Measurements from ENCODE around the gene LIMS1.
A peak's percentile ranks its signal among the peaks of the same experiment; 100 is the strongest.

Gene LIMS1

DNA sequence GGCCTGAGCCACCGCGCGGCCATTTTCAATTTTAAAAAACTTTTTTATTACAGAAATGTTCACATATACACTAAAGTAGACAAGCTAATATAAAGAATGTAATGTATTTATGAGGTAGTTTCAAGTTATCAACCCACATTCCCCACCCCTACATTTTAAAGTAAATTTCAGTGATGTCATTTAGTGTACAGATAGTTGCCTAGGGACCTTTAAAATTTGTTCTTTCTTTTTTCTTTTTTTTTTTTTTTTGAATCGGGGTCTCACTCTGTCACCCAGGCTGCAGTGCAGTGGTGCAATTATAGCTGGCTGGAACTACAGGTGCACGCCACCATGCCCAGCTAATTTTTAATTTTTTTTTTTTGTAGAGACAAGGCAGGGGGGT lies 2.6 kb upstream of the LIMS1 start:
- Histone ChIP-seq H3K9ac (ENCODE audit: low read depth, low read length) (no peak overlapping the region), H3K4me2 (ENCODE audit: low read length) (no peak overlapping the region), H3K36me3 (ENCODE audit: insufficient read depth, low read length) (no peaks in the 10 kb centered on the region), H3K4me3 (ENCODE audit: low read length) (no peak overlapping the region), H3K4me1 (ENCODE audit: control insufficient read depth, insufficient read depth, low read length) (peaks cover 10% of the 10 kb centered on the region), H3K9me3 (replicated peaks; ENCODE audit: low read length) (no peaks in the 10 kb centered on the region), H3K27me3 (ENCODE audit: control insufficient read depth, insufficient read depth, low read length) (no peaks in the 10 kb centered on the region)

DNA sequence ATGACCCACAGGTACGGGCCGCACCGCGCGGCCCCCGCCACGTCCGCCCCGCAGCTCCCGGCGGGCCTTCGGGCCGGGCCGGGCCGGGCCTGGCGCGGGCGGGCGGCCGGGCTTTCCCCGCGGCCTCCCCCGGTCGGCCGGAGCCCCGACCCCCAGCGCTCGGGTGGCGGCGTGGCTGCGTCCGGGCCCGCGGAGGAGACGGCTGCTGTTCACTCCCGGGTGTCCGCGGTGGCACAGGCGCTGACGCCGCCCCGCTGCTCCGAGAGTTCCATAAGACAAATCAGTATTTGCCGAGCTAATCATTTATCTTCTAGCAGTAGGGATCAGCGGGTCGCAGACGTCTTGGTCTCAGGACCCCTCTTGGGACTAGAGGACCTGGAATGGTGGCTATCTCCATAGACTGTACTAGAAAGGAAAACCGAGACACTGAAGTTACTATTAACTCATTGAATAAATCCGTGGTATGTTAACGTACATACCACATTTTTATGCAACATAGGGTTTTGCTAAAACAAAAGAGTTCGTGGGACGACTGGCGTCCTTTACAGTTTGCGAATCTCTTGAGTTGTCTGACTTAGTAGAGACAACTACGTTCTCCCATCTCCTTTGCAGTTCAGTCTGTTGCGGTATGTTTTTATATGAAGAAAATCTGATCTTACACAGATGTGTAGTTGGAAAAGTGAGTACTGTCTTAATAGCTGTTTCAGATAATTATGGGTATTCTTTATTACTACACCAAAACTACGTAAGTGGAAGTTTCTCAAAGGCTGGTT lies 500 bp downstream of the LIMS1 start:
- Histone ChIP-seq H3K36me3 (ENCODE audit: insufficient read depth, low read length) (no peaks in the 10 kb centered on the region), H3K4me2 (ENCODE audit: low read length) (peak overlapping the region; percentile 94), H3K9me3 (replicated peaks; ENCODE audit: low read length) (no peaks in the 10 kb centered on the region), H3K4me3 (ENCODE audit: low read length) (peak overlapping the region; percentile 86), H3K9ac (ENCODE audit: low read depth, low read length) (peak overlapping the region; percentile 92), H3K4me1 (ENCODE audit: control insufficient read depth, insufficient read depth, low read length) (peaks cover 25% of the 10 kb centered on the region), H3K27me3 (ENCODE audit: control insufficient read depth, insufficient read depth, low read length) (no peaks in the 10 kb centered on the region)

DNA sequence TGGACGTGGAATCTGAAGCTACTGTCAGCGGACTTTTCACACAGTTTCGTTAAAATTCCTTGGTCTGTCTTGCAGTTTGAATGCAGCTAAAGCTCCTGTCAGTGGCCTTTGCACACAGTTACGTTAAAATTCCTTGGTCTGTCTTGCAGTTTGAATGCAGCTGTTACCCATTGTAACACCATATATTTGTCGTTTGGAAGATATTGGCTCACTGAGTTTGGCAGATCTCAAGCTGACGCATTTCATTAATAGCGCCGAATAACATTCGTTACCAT lies 1.0 kb downstream of the LIMS1 start:
- peak overlapping the region; percentile 92 for H3K9ac ChIP-seq (ENCODE audit: low read depth, low read length)
- H3K4me3 ChIP-seq (ENCODE audit: low read length) = peak overlapping the region; percentile 86
- no peaks in the 10 kb centered on the region for H3K27me3 ChIP-seq (ENCODE audit: control insufficient read depth, insufficient read depth, low read length)
- H3K4me1 ChIP-seq (ENCODE audit: control insufficient read depth, insufficient read depth, low read length) = peaks cover 25% of the 10 kb centered on the region
- peak overlapping the region; percentile 94 for H3K4me2 ChIP-seq (ENCODE audit: low read length)
- H3K36me3 ChIP-seq (ENCODE audit: insufficient read depth, low read length) = no peaks in the 10 kb centered on the region
- H3K9me3 ChIP-seq (replicated peaks; ENCODE audit: low read length) = no peaks in the 10 kb centered on the region

DNA sequence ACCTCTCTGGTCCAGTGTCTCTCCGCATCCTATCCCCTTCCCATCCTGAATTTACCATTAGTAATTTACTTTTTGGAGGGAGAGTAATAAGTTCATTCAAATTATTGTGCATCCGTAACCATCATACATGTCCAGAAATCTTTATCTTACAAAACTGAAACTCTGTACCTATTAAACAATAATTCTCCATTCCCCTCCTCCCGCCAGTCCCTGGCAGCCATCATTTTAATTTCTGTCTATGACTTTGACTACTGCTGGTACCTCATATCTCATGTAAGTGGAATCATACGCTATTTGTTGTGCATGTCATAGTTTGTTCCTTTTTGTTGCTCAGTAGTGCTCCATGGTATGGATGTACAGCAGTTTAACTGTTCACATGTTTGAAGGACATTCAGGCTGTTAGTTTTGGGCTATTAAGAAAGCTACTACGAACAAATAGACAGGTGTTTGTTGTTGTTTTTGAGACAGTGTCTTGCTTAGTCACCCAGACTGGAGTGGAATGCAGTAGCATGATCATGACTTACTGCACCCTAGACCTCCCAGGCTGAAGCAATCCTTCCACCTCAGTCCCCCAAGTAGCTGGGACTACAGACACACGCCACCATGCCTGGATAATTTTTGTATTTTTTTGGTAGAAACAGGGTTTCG lies 2.0 kb downstream of the LIMS1 start:
- Histone ChIP-seq H3K9ac (ENCODE audit: low read depth, low read length) (peak overlapping the region; percentile 92), H3K4me1 (ENCODE audit: control insufficient read depth, insufficient read depth, low read length) (peaks cover 25% of the 10 kb centered on the region), H3K4me3 (ENCODE audit: low read length) (peak overlapping the region; percentile 86), H3K9me3 (replicated peaks; ENCODE audit: low read length) (no peaks in the 10 kb centered on the region), H3K4me2 (ENCODE audit: low read length) (peak overlapping the region; percentile 94), H3K27me3 (ENCODE audit: control insufficient read depth, insufficient read depth, low read length) (no peaks in the 10 kb centered on the region), H3K36me3 (ENCODE audit: insufficient read depth, low read length) (no peaks in the 10 kb centered on the region)

DNA sequence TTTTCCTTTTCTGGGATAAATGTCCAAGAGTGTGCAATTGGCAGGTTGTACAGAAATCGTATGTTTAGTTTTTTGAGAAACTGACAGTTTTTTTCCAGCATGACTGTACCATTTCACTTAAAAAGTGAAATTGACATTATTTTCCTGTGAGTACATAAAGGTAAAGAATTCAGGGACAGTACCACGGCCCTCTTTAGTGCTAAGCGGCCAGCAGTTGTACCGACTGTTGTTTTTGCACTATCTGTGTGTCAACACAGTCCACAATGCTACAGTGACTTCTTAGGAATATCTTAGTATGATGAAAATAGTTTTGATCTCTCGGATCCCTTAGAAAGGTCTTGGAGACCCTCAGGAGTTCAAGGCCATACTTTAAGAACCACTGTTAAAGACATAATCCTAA lies 2.6 kb downstream of the LIMS1 start:
- Histone ChIP-seq H3K9me3 (replicated peaks; ENCODE audit: low read length) (no peaks in the 10 kb centered on the region), H3K27me3 (ENCODE audit: control insufficient read depth, insufficient read depth, low read length) (no peaks in the 10 kb centered on the region), H3K4me3 (ENCODE audit: low read length) (no peak overlapping the region), H3K9ac (ENCODE audit: low read depth, low read length) (no peak overlapping the region), H3K36me3 (ENCODE audit: insufficient read depth, low read length) (no peaks in the 10 kb centered on the region), H3K4me1 (ENCODE audit: control insufficient read depth, insufficient read depth, low read length) (peaks cover 32% of the 10 kb centered on the region), H3K4me2 (ENCODE audit: low read length) (peak overlapping the region; percentile 94)

DNA sequence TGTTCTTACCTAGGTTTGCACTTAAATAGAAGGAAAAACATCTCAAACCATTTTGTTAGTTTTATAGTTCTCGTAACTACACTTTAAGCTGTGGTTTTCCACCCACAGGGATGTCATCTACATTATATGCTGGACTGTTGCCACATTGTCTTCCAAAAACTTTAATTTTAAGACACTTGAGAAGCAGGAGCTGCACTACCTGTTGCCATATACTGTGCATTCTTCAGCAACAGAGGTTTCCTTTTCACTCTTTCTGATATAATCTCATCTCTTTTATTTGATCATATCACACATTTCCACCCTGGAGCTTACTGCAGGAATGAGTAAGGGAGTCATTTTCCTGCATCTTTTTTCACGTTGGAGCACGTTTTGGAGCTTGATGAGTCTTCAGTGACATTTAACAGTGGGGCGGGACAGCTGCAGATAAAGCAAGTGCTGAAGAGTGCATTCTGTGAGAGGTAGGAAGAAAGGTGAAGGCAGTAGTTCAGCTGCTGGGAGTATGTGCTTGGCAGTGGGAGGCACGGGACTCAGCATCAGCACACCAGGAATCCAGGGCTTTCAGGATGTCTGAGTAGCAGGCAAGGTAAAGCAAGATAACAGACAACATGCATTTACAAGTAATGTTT lies 3.8 kb downstream of the LIMS1 start:
- H3K36me3 ChIP-seq (ENCODE audit: insufficient read depth, low read length) = no peaks in the 10 kb centered on the region
- no peaks in the 10 kb centered on the region for H3K27me3 ChIP-seq (ENCODE audit: control insufficient read depth, insufficient read depth, low read length)

DNA sequence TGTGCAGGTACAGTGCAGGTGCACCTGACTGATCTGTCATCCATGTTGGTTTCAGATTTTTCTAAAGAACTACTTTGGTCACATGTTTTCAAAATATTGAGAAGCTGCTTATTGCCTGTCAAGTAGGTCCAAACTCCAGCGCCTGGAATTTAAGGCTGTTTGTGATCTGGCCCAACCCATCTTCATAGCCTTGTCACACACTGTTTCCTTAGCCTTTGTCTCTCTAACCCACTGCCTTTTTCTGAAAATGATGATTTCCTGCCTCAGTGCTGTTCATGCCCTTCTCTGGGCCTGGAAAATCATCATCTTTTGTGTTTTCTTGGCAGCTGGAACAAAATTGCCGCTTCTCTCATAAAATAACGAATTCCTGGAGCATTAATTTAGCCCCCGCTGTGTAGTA lies 7.2 kb downstream of the LIMS1 start:
- Histone ChIP-seq H3K27me3 (ENCODE audit: control insufficient read depth, insufficient read depth, low read length) (no peaks in the 10 kb centered on the region), H3K9me3 (replicated peaks; ENCODE audit: low read length) (no peaks in the 10 kb centered on the region), H3K4me3 (ENCODE audit: low read length) (no peak overlapping the region), H3K36me3 (ENCODE audit: insufficient read depth, low read length) (no peaks in the 10 kb centered on the region), H3K4me2 (ENCODE audit: low read length) (no peak overlapping the region), H3K9ac (ENCODE audit: low read depth, low read length) (no peak overlapping the region), H3K4me1 (ENCODE audit: control insufficient read depth, insufficient read depth, low read length) (peaks cover 30% of the 10 kb centered on the region)

More for the DNA sequence above, 3.8 kb downstream of the LIMS1 start:
- Histone ChIP-seq H3K4me1 (ENCODE audit: control insufficient read depth, insufficient read depth, low read length) (peaks cover 38% of the 10 kb centered on the region), H3K9ac (ENCODE audit: low read depth, low read length) (no peak overlapping the region), H3K4me2 (ENCODE audit: low read length) (no peak overlapping the region), H3K4me3 (ENCODE audit: low read length) (no peak overlapping the region), H3K9me3 (replicated peaks; ENCODE audit: low read length) (no peaks in the 10 kb centered on the region)

- Histone ChIP-seq H3K36me3 (ENCODE audit: insufficient read depth, low read length) (no peaks in the 10 kb centered on the region), H3K4me3 (ENCODE audit: low read length) (no peak overlapping the region), H3K9ac (ENCODE audit: low read depth, low read length) (no peak overlapping the region), H3K4me1 (ENCODE audit: control insufficient read depth, insufficient read depth, low read length) (peaks cover 24% of the 10 kb centered on the region), H3K27me3 (ENCODE audit: control insufficient read depth, insufficient read depth, low read length) (no peaks in the 10 kb centered on the region), H3K4me2 (ENCODE audit: low read length) (no peak overlapping the region), H3K9me3 (replicated peaks; ENCODE audit: low read length) (no peaks in the 10 kb centered on the region)
These were observed 7.8 kb downstream of the LIMS1 start for GRCh38 chr2:108542071-108542470.

- no peak overlapping the region for H3K4me3 ChIP-seq (ENCODE audit: low read length)
- H3K36me3 ChIP-seq (ENCODE audit: insufficient read depth, low read length) = no peaks in the 10 kb centered on the region
- no peak overlapping the region for H3K4me2 ChIP-seq (ENCODE audit: low read length)
- H3K4me1 ChIP-seq (ENCODE audit: control insufficient read depth, insufficient read depth, low read length) = peaks cover 7% of the 10 kb centered on the region
- no peak overlapping the region for H3K9ac ChIP-seq (ENCODE audit: low read depth, low read length)
- no peaks in the 10 kb centered on the region for H3K27me3 ChIP-seq (ENCODE audit: control insufficient read depth, insufficient read depth, low read length)
- no peaks in the 10 kb centered on the region for H3K9me3 ChIP-seq (replicated peaks; ENCODE audit: low read length)
These were observed 13.3 kb downstream of the LIMS1 start for GRCh38 chr2:108547606-108548005.

DNA sequence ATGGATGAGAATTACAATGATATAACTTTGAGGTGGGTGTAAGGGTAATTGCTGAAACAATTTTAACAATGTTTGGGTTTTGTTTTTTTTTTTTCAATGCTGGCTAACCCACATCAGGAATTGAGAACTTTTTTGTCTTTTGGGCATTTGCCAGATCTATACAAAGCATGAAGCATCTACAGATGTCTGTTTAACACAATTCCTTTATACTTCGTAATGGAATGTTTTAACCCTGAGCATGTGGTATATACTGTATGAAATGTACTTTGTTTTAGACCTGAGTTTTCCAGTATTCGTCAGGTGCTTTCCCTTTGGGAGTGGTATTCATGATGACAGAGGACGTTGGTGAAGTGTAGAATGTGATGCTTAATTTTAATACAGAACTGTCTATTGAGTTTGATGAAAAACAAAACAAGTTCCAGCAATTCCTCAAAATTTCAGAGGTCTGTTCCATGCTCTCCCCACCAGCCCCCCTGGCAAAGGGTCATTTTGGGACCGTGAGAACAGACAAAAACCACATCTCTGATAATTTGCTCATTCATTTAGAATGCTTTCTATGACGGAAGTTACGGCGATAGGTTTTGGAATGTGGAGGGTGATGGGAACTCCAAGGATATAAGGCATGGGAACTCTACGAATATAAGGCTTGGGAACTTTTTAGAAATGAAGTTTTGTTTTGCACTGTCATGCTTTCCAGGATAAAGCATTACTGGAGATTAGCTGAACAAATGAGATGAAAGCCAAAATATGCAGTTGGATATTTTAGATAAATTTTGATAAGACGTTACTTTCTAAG lies 14.1 kb downstream of the LIMS1 start:
- no peaks in the 10 kb centered on the region for H3K27me3 ChIP-seq (ENCODE audit: control insufficient read depth, insufficient read depth, low read length)
- H3K4me2 ChIP-seq (ENCODE audit: low read length) = peak overlapping the region; percentile 3
- no peak overlapping the region for H3K9ac ChIP-seq (ENCODE audit: low read depth, low read length)
- no peaks in the 10 kb centered on the region for H3K9me3 ChIP-seq (replicated peaks; ENCODE audit: low read length)
- H3K4me3 ChIP-seq (ENCODE audit: low read length) = no peak overlapping the region
- H3K4me1 ChIP-seq (ENCODE audit: control insufficient read depth, insufficient read depth, low read length) = peaks cover 13% of the 10 kb centered on the region
- H3K36me3 ChIP-seq (ENCODE audit: insufficient read depth, low read length) = no peaks in the 10 kb centered on the region

DNA sequence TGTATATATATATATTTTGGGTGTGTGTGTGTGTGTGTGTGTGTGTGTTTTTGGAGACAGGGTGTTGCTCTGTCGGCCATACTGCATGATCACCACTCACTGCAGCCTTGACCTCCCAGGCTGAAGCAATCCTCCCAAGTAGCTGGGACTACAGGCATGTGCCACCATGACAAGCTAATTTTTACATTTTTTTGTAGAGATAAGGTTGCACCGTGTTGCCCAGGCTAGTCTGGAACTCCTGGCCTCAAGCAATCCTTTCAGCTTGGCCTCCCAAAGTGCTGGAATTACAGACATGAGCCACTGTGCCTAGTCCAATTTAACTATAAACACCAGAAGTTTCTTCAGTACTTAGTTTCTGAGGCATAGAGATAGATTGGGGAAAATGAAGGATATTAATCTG lies 18.3 kb downstream of the LIMS1 start:
- Histone ChIP-seq H3K9ac (ENCODE audit: low read depth, low read length) (no peak overlapping the region), H3K9me3 (replicated peaks; ENCODE audit: low read length) (no peaks in the 10 kb centered on the region), H3K36me3 (ENCODE audit: insufficient read depth, low read length) (no peaks in the 10 kb centered on the region), H3K4me3 (ENCODE audit: low read length) (no peak overlapping the region), H3K27me3 (ENCODE audit: control insufficient read depth, insufficient read depth, low read length) (no peaks in the 10 kb centered on the region), H3K4me2 (ENCODE audit: low read length) (no peak overlapping the region), H3K4me1 (ENCODE audit: control insufficient read depth, insufficient read depth, low read length) (peaks cover 16% of the 10 kb centered on the region)

Measured in skeletal muscle satellite cell (primary cell).